Activated CD4-positive, alpha-beta T cell treated with anti-CD3 and anti-CD28 coated beads, Interleukin-2, amount 10 ng/mL, durations not matched to agents 24 days and 14 days (primary cell): Measurements from ENCODE around the gene TMEM69. TPM values are rescaled to one million over a fixed set of nuclear protein-coding genes. Genes with fewer than 3 reads are reported as not detected.
"Not testable (repeated sequence)": the region's sequence is repeated elsewhere in the genome, so short reads cannot be mapped to it uniquely, and the experiment has no call there.

Experiments used
- DNase-seq: peaks from one replicate; pipeline ENCODE4 v3.0.0; 2022
- H3K27ac Mint-ChIP-seq: one replicate; pipeline ENCODE4 v1.8.0; 2022; ENCODE audit warnings: mild to moderate bottlenecking, mixed read lengths
- H3K27me3 Mint-ChIP-seq: one replicate; pipeline ENCODE4 v1.8.0; 2022; ENCODE audit warnings: mixed read lengths
- H3K36me3 Mint-ChIP-seq: one replicate; pipeline ENCODE4 v1.8.0; 2022; ENCODE audit warnings: low read depth, mild to moderate bottlenecking, mixed read lengths
- H3K4me1 Mint-ChIP-seq: one replicate; pipeline ENCODE4 v1.8.0; 2021; ENCODE audit warnings: mixed read lengths
- H3K4me3 Mint-ChIP-seq: one replicate; pipeline ENCODE4 v1.8.0; 2022; ENCODE audit warnings: mild to moderate bottlenecking, moderate library complexity, mixed read lengths
- H3K9me3 Mint-ChIP-seq: one replicate; pipeline ENCODE4 v1.8.0; 2021; ENCODE audit warnings: mixed read lengths
- intact Hi-C: fragments of 100-400 bp; cut with micrococcal nuclease; formaldehyde crosslinking; loops from one replicate; pipeline ENCODE4 v1.15.1; 2023
- total RNA-seq: library from RNA; stranded (reverse); gene quantifications from 2 replicates; pipeline ENCODE4 v1.2.3, GENCODE V29; 2022

The TMEM69 gene
- total RNA-seq, 1 donor from 2014 or later, result 29.4 TPM

GRCh38 chr1:45686288-45687013 lies 1.5 kb upstream of the TMEM69 start, which contains the start of gene GPBP1L1:
TSS of gene GPBP1L1 (minus strand) at chr1:45686533. CDS start at chr1:45659087, 27,446 bp downstream.
- H3K36me3 Mint-ChIP-seq, result peaks cover 19% of the 10 kb centered on the region
- peak within 1 kb of the TSS; percentile 98 for H3K4me3 Mint-ChIP-seq
- no peaks in the 10 kb centered on the region for H3K9me3 Mint-ChIP-seq
- peak within 1 kb of the TSS; percentile 97 for H3K27ac Mint-ChIP-seq
- H3K4me1 Mint-ChIP-seq, result peaks cover 31% of the 10 kb centered on the region
- no peaks in the 10 kb centered on the region for H3K27me3 Mint-ChIP-seq
- DNase-seq, result peak; percentile 99
- intact Hi-C loops, result loop anchor here (1.0 to 5.0 kb wide), 10 partner anchors 64 to 964 kb away; partner anchors contain the start of genes CCDC163, IPP, LRRC41 and MMACHC

GRCh38 chr1:45687014-45687753 lies 797 bp upstream of the TMEM69 start:
- intact Hi-C loops, result loop anchor here (1.0 to 5.0 kb wide), 7 partner anchors 63 to 965 kb away; partner anchors contain the start of genes IPP, LRRC41, MUTYH and NASP
- peaks cover 30% of the 10 kb centered on the region for H3K4me1 Mint-ChIP-seq
- DNase-seq, result peak; percentile 99
- peaks cover 24% of the 10 kb centered on the region for H3K36me3 Mint-ChIP-seq
- no peaks in the 10 kb centered on the region for H3K9me3 Mint-ChIP-seq
- H3K27me3 Mint-ChIP-seq, result no peaks in the 10 kb centered on the region
- peak overlapping the region; percentile 98 for H3K4me3 Mint-ChIP-seq
- peak overlapping the region; percentile 97 for H3K27ac Mint-ChIP-seq

GRCh38 chr1:45693811-45694210 lies 5.8 kb downstream of the TMEM69 start:
- intact Hi-C loops, H3K27ac Mint-ChIP-seq, H3K4me3 Mint-ChIP-seq, H3K27me3 Mint-ChIP-seq, H3K9me3 Mint-ChIP-seq, DNase-seq: not testable (repeated sequence)
- H3K4me1 Mint-ChIP-seq, result peaks cover 13% of the 10 kb centered on the region
- H3K36me3 Mint-ChIP-seq, result peaks cover 51% of the 10 kb centered on the region

- Mint-ChIP-seq H3K4me1 (peaks cover 10% of the 10 kb centered on the region), H3K9me3 (no peaks in the 10 kb centered on the region), H3K27ac (no peak overlapping the region), H3K4me3 (no peak overlapping the region), H3K36me3 (peaks cover 50% of the 10 kb centered on the region), H3K27me3 (no peaks in the 10 kb centered on the region)
- intact Hi-C loops, result no loop called here
- no peak for DNase-seq
These were observed 6.8 kb downstream of the TMEM69 start for GRCh38 chr1:45694823-45695222.

GRCh38 chr1:45704637-45705036 lies 16.7 kb downstream of the TMEM69 start:
- peaks cover 7% of the 10 kb centered on the region for H3K9me3 Mint-ChIP-seq
- intact Hi-C loops, result no loop called here
- H3K4me3 Mint-ChIP-seq, result no peak overlapping the region
- no peak overlapping the region for H3K27ac Mint-ChIP-seq
- H3K4me1 Mint-ChIP-seq, result no peaks in the 10 kb centered on the region
- DNase-seq, result no peak
- H3K27me3 Mint-ChIP-seq, result no peaks in the 10 kb centered on the region
- peaks cover 26% of the 10 kb centered on the region for H3K36me3 Mint-ChIP-seq

- H3K4me3 Mint-ChIP-seq, result no peak overlapping the region
- H3K4me1 Mint-ChIP-seq, result no peaks in the 10 kb centered on the region
These were observed 25.7 kb downstream of the TMEM69 start for GRCh38 chr1:45713711-45714110.

GRCh38 chr1:45716700-45717099 lies 28.7 kb downstream of the TMEM69 start:
- no peak overlapping the region for H3K27ac Mint-ChIP-seq
- H3K36me3 Mint-ChIP-seq, result peaks cover 7% of the 10 kb centered on the region
- H3K9me3 Mint-ChIP-seq, result peaks cover 2% of the 10 kb centered on the region
- intact Hi-C loops, result no loop called here
- no peaks in the 10 kb centered on the region for H3K27me3 Mint-ChIP-seq
- no peak overlapping the region for H3K4me3 Mint-ChIP-seq
- no peak for DNase-seq
- no peaks in the 10 kb centered on the region for H3K4me1 Mint-ChIP-seq

More at GRCh38 chr1:45713711-45714110, 25.7 kb downstream of the TMEM69 start:
- no peak for DNase-seq
- Mint-ChIP-seq H3K27me3 (no peaks in the 10 kb centered on the region), H3K9me3 (peaks cover 2% of the 10 kb centered on the region), H3K27ac (no peak overlapping the region), H3K36me3 (peaks cover 13% of the 10 kb centered on the region)
- intact Hi-C loops, result no loop called here

- H3K9me3 Mint-ChIP-seq, H3K27ac Mint-ChIP-seq, DNase-seq, H3K4me3 Mint-ChIP-seq, intact Hi-C loops, H3K4me1 Mint-ChIP-seq, H3K27me3 Mint-ChIP-seq, H3K36me3 Mint-ChIP-seq: not testable (repeated sequence)
These were observed 29.4 kb downstream of the TMEM69 start for GRCh38 chr1:45717386-45717785.

GRCh38 chr1:45718289-45718688 lies 30.3 kb downstream of the TMEM69 start:
- Mint-ChIP-seq H3K4me3 (no peak overlapping the region), H3K36me3 (peaks cover 9% of the 10 kb centered on the region)

GRCh38 chr1:45721207-45721606 lies 33.2 kb downstream of the TMEM69 start:
- peaks cover 6% of the 10 kb centered on the region for H3K36me3 Mint-ChIP-seq
- no peaks in the 10 kb centered on the region for H3K27me3 Mint-ChIP-seq
- intact Hi-C loops, result no loop called here
- DNase-seq, result no peak
- H3K4me1 Mint-ChIP-seq, result no peaks in the 10 kb centered on the region
- H3K27ac Mint-ChIP-seq, result no peak overlapping the region
- no peaks in the 10 kb centered on the region for H3K9me3 Mint-ChIP-seq
- H3K4me3 Mint-ChIP-seq, result no peak overlapping the region

More at GRCh38 chr1:45718289-45718688, 30.3 kb downstream of the TMEM69 start:
- Mint-ChIP-seq H3K27me3 (no peaks in the 10 kb centered on the region), H3K4me1 (no peaks in the 10 kb centered on the region), H3K27ac (no peak overlapping the region), H3K9me3 (no peaks in the 10 kb centered on the region)
- no peak for DNase-seq
- intact Hi-C loops, result no loop called here

GRCh38 chr1:45722809-45723208 lies 34.8 kb downstream of the TMEM69 start:
- DNase-seq, result no peak
- Mint-ChIP-seq H3K4me1 (no peaks in the 10 kb centered on the region), H3K27me3 (no peaks in the 10 kb centered on the region), H3K27ac (no peak overlapping the region), H3K4me3 (no peak overlapping the region), H3K36me3 (peaks cover 3% of the 10 kb centered on the region), H3K9me3 (no peaks in the 10 kb centered on the region)
- intact Hi-C loops, result no loop called here

GRCh38 chr1:45723248-45723930 lies 35.4 kb downstream of the TMEM69 start:
- H3K4me1 Mint-ChIP-seq, result no peaks in the 10 kb centered on the region
- H3K27me3 Mint-ChIP-seq, result no peaks in the 10 kb centered on the region
- H3K27ac Mint-ChIP-seq, result no peak overlapping the region
- no peak overlapping the region for H3K4me3 Mint-ChIP-seq
- H3K9me3 Mint-ChIP-seq, result no peaks in the 10 kb centered on the region
- intact Hi-C loops, result no loop called here
- H3K36me3 Mint-ChIP-seq, result peaks cover 3% of the 10 kb centered on the region
- DNase-seq, result no peak

- H3K4me1 Mint-ChIP-seq, intact Hi-C loops, DNase-seq, H3K4me3 Mint-ChIP-seq, H3K27me3 Mint-ChIP-seq, H3K36me3 Mint-ChIP-seq, H3K27ac Mint-ChIP-seq, H3K9me3 Mint-ChIP-seq: not testable (repeated sequence)
These were observed 38.0 kb downstream of the TMEM69 start for GRCh38 chr1:45726007-45726406.
